ENCODE results near the gene COG8.
A peak's percentile ranks its signal among the peaks of the same experiment; 100 is the strongest.

Gene COG8

DNA sequence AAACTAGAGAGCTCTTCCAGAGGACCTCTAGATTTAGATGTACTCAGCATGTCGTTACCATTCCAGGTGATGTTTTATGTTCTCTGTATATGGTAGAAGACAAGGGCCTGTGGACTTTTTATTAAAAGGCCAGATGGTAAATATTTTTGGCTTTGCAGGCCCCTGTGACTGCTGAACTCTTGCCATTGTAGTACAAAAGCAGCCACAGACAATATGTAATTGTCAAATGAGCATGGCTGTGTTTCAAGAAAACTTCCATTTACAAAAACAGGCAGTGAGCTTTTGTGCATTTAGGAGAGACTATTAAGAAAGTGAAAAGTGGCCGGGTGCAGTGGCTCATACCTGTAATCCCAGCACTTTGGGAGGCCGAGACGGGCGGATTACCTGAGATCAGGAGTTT lies 4.8 kb upstream of the COG8 start:
- Histone ChIP-seq H3K4me2 (ENCODE audit: low read length) (no peak overlapping the region), H3K79me2 (peaks cover 8% of the 10 kb centered on the region), H3K9me3 (ENCODE audit: control insufficient read depth, low read length) (no peaks in the 10 kb centered on the region), H3K4me3 (ENCODE audit: low read depth, low read length) (no peak overlapping the region), H3K4me1 (peaks cover 5% of the 10 kb centered on the region), H3K9ac (no peak overlapping the region), H3K36me3 (ENCODE audit: control insufficient read depth, insufficient read depth, low read length) (no peaks in the 10 kb centered on the region), H3K27me3 (ENCODE audit: control insufficient read depth, insufficient read depth, low read length) (no peaks in the 10 kb centered on the region), H2AFZ (no peak overlapping the region), H3K27ac (no peak overlapping the region)
- TF ChIP-seq, protein P1, sequence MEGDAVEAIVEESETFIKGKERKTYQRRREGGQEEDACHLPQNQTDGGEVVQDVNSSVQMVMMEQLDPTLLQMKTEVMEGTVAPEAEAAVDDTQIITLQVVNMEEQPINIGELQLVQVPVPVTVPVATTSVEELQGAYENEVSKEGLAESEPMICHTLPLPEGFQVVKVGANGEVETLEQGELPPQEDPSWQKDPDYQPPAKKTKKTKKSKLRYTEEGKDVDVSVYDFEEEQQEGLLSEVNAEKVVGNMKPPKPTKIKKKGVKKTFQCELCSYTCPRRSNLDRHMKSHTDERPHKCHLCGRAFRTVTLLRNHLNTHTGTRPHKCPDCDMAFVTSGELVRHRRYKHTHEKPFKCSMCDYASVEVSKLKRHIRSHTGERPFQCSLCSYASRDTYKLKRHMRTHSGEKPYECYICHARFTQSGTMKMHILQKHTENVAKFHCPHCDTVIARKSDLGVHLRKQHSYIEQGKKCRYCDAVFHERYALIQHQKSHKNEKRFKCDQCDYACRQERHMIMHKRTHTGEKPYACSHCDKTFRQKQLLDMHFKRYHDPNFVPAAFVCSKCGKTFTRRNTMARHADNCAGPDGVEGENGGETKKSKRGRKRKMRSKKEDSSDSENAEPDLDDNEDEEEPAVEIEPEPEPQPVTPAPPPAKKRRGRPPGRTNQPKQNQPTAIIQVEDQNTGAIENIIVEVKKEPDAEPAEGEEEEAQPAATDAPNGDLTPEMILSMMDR (IDR thresholded peaks at IDR 0.05) = no peak

DNA sequence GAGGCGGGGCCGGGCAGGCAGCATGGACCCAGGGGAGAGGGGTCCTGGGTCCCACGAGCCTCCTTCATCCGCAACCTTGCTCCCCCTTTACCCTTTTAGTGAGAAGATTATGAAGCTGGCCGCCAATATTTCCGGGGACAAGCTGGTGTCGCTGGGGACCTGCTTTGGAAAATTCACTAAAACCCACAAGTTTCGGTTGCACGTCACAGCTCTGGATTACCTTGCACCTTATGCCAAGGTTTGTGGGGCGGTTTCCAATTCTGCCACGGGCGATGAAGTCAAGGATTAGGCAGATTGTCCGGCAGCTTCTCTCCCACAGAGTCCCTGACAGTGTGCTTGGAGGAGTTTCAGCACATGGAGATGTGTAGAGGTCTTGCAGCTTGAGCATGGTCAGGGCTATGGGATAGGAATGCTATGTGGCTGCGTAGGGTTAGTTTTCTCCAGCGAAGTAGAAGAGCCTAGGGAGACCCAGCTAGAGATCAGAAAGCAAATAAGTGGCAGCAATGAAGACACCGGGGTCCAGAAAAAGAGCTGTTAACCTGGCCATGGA lies 806 bp upstream of the COG8 start:
- H2AFZ ChIP-seq = peak overlapping the region; percentile 99
- H3K27me3 ChIP-seq (ENCODE audit: control insufficient read depth, insufficient read depth, low read length) = no peaks in the 10 kb centered on the region
- H3K4me2 ChIP-seq (ENCODE audit: low read length) = peak overlapping the region; percentile 93
- peak overlapping the region; percentile 91 for H3K27ac ChIP-seq
- H3K79me2 ChIP-seq = peaks cover 27% of the 10 kb centered on the region
- H3K9ac ChIP-seq = peak overlapping the region; percentile 58
- H3K4me1 ChIP-seq = peaks cover 14% of the 10 kb centered on the region
- H3K9me3 ChIP-seq (ENCODE audit: control insufficient read depth, low read length) = no peaks in the 10 kb centered on the region
- peak overlapping the region; percentile 88 for H3K4me3 ChIP-seq (ENCODE audit: low read depth, low read length)
- H3K36me3 ChIP-seq (ENCODE audit: control insufficient read depth, insufficient read depth, low read length) = no peaks in the 10 kb centered on the region
- TF ChIP-seq, protein P1 (IDR thresholded peaks at IDR 0.05) = no peak

DNA sequence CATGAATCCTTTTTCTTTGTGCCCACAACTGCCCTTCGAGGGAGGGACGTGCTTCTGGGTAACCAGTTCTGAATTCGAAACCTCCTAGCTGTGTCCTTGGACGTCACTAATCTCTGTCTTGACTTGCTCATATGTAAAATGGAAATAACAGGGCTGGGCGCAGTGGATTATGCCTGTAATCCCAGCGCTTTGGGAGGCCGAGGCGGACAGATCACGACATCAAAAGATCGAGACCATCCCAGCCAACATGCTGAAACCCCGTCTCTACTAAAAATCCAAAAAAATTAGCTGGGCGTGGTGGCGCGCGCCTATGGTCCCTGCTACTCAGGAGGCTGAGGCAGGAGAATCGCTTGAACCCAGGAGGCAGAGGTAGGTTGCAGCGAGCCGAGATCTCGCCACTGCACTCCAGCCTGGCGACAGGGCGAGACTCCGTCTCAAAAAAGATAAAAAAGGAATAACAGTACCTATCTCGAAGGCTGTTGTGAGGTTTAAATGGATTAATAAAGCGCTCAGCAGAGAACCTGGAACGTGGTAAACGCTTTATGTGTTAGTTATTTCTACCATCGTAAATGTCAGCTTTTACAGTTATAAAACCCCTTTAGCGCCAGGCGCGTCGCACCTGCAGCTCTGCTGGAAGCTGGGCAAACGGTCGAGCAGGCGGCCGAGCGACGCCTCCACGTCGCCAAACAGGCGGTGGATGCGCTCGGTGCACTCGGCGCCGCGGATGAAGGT lies 641 bp downstream of the COG8 start:
- no peaks in the 10 kb centered on the region for H3K36me3 ChIP-seq (ENCODE audit: control insufficient read depth, insufficient read depth, low read length)
- peak overlapping the region; percentile 90 for H3K4me2 ChIP-seq (ENCODE audit: low read length)
- H3K9me3 ChIP-seq (ENCODE audit: control insufficient read depth, low read length) = no peaks in the 10 kb centered on the region
- peak overlapping the region; percentile 88 for H3K4me3 ChIP-seq (ENCODE audit: low read depth, low read length)
- TF ChIP-seq, protein P1 (IDR thresholded peaks at IDR 0.05) = no peak
- H3K4me1 ChIP-seq = peaks cover 14% of the 10 kb centered on the region
- peak overlapping the region; percentile 99 for H2AFZ ChIP-seq
- H3K27me3 ChIP-seq (ENCODE audit: control insufficient read depth, insufficient read depth, low read length) = no peaks in the 10 kb centered on the region
- peak overlapping the region; percentile 91 for H3K27ac ChIP-seq
- H3K9ac ChIP-seq = peak overlapping the region; percentile 77
- peaks cover 35% of the 10 kb centered on the region for H3K79me2 ChIP-seq

DNA sequence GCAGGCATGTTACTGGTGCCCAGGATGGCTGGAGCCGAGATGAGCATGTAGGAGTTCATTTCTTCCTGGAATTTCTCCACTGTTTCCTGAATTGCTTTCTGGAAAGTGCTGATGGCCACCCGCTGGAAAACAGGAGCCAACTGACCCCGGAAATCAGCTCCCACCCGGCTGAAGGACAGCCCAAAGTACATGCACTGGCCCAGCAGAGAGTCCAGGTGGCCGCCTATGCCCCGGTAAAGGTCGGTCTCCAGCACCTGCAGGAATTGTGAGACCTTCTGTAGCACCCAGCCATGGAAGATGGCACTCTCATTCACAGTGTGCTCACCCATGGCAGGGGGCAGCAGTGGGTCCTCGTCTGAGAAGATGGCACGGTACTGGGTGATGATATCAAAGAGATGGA lies 4.7 kb downstream of the COG8 start:
- no peaks in the 10 kb centered on the region for H3K36me3 ChIP-seq (ENCODE audit: control insufficient read depth, insufficient read depth, low read length)
- TF ChIP-seq, protein P1 (IDR thresholded peaks at IDR 0.05) = no peak

More for the DNA sequence above, 4.7 kb downstream of the COG8 start:
- H3K9ac ChIP-seq = no peak overlapping the region
- H3K79me2 ChIP-seq = peaks cover 32% of the 10 kb centered on the region
- peaks cover 9% of the 10 kb centered on the region for H3K4me1 ChIP-seq
- H2AFZ ChIP-seq = no peak overlapping the region
- H3K27me3 ChIP-seq (ENCODE audit: control insufficient read depth, insufficient read depth, low read length) = no peaks in the 10 kb centered on the region
- no peak overlapping the region for H3K4me2 ChIP-seq (ENCODE audit: low read length)
- no peaks in the 10 kb centered on the region for H3K9me3 ChIP-seq (ENCODE audit: control insufficient read depth, low read length)
- H3K4me3 ChIP-seq (ENCODE audit: low read depth, low read length) = no peak overlapping the region
- no peak overlapping the region for H3K27ac ChIP-seq

Measured in parathyroid adenoma (tissue), 2 donors.